HepG2 (cell line): ENCODE results near the gene RAC3. TPM values are rescaled to one million over a fixed set of nuclear protein-coding genes. Genes with fewer than 3 reads are reported as not detected.

Source experiments
- AGO1 ChIP-seq: fragments of 200-400 bp; formaldehyde crosslinking; IDR thresholded peaks from 2 replicates; pipeline ENCODE4 v1.6.1; 2017; ENCODE audit warnings: mild to moderate bottlenecking, low read depth, low read length, moderate library complexity; ENCODE audit not compliant: poor library complexity, severe bottlenecking
- BATF2 ChIP-seq: sonication (generic); formaldehyde crosslinking; IDR thresholded peaks from 2 replicates; pipeline ENCODE4 v1.8.0; 2022; ENCODE audit warnings: mild to moderate bottlenecking, missing genetic modification reagents, moderate library complexity
- DMAP1 ChIP-seq: IDR thresholded peaks from 2 replicates; pipeline ENCODE4 v1.6.1; 2016
- DPF2 ChIP-seq: sonication (generic); formaldehyde crosslinking; IDR thresholded peaks from 2 replicates; pipeline ENCODE4 v1.4.0; 2020; ENCODE audit warnings: mild to moderate bottlenecking, low read depth, missing genetic modification reagents, borderline replicate concordance
- GFI1 ChIP-seq: sonication (generic); formaldehyde crosslinking; IDR thresholded peaks from 2 replicates; pipeline ENCODE4 v1.5.0; 2020; ENCODE audit warnings: missing genetic modification reagents, mild to moderate bottlenecking, borderline replicate concordance
- MATR3 ChIP-seq: sonication (generic); formaldehyde crosslinking; IDR thresholded peaks from 2 replicates; pipeline ENCODE4 v1.4.0; 2020; ENCODE audit warnings: missing genetic modification reagents
- MED1 ChIP-seq: sonication (generic); formaldehyde crosslinking; IDR thresholded peaks from 2 replicates; pipeline ENCODE4 v1.4.0; 2020; ENCODE audit warnings: missing genetic modification reagents
- MIER2 ChIP-seq: IDR thresholded peaks from 2 replicates; pipeline ENCODE4 v1.6.1; 2016; ENCODE audit warnings: missing biosample characterization, missing genetic modification reagents
- NFKBIZ ChIP-seq: IDR thresholded peaks from 2 replicates; pipeline ENCODE4 v1.6.1; 2018; ENCODE audit warnings: missing genetic modification reagents, missing compliant biosample characterization
- NONO ChIP-seq, 2 experiments: fragments of 450-650 bp in 1 of 2; sonication (generic) in 1 of 2; formaldehyde crosslinking in 1 of 2; IDR thresholded peaks in 1 of 2; conservative IDR thresholded peaks in 1 of 2; 2 replicates each; pipeline versions ENCODE4 v1.6.1 to v1.8.0; 2017 to 2022; ENCODE audit warnings: mild to moderate bottlenecking in 1 of 2, missing genetic modification reagents in 1 of 2, moderate library complexity in 1 of 2
- NR0B2 ChIP-seq: sonication (generic); formaldehyde crosslinking; IDR thresholded peaks from 2 replicates; pipeline ENCODE4 v1.4.0; 2020; ENCODE audit warnings: mild to moderate bottlenecking, missing genetic modification reagents
- NR1H2 ChIP-seq: sonication (generic); formaldehyde crosslinking; IDR thresholded peaks from 2 replicates; pipeline ENCODE4 v1.8.1; 2022; ENCODE audit warnings: low read depth, missing genetic modification reagents, borderline replicate concordance
- PCBP2 ChIP-seq: fragments of 200-400 bp; formaldehyde crosslinking; optimal IDR thresholded peaks from 2 replicates; pipeline ENCODE3; 2018; ENCODE audit warnings: low read length, low read depth; ENCODE audit not compliant: poor library complexity, severe bottlenecking
- PHF20 ChIP-seq: sonication (generic); formaldehyde crosslinking; IDR thresholded peaks from 2 replicates; pipeline ENCODE4 v1.5.0; 2020; ENCODE audit warnings: mild to moderate bottlenecking, missing genetic modification reagents
- PHF5A ChIP-seq: IDR thresholded peaks from one replicate; pipeline ENCODE4 v1.6.1; 2018; ENCODE audit warnings: low read depth, missing genetic modification reagents; ENCODE audit not compliant: unreplicated experiment
- SIN3B ChIP-seq: fragments of 150-350 bp; IDR thresholded peaks from 2 replicates; pipeline ENCODE4 v1.6.1; 2014; ENCODE audit warnings: low read length
- TCF12 ChIP-seq, 2 experiments: fragments of 450-650 bp in 1 of 2; sonication (generic) in 1 of 2; formaldehyde crosslinking in 1 of 2; IDR thresholded peaks; 2 replicates each; pipeline versions ENCODE4 v1.6.1 to v1.8.0; 2017 to 2022; ENCODE audit warnings: antibody characterized with exemption in 1 of 2, mild to moderate bottlenecking in 1 of 2, missing genetic modification reagents in 1 of 2, moderate library complexity in 1 of 2
- ZNF10 ChIP-seq: sonication (generic); formaldehyde crosslinking; IDR thresholded peaks from 2 replicates; pipeline ENCODE4 v1.4.0; 2020; ENCODE audit warnings: mild to moderate bottlenecking, low read depth, missing genetic modification reagents, borderline replicate concordance
- ZNF543 ChIP-seq: sonication (generic); formaldehyde crosslinking; IDR thresholded peaks from 2 replicates; pipeline ENCODE4 v1.4.0; 2020; ENCODE audit warnings: mild to moderate bottlenecking, missing genetic modification reagents
- ZNF614 ChIP-seq: IDR thresholded peaks from 2 replicates; pipeline ENCODE4 v1.6.1; 2018; ENCODE audit warnings: missing biosample characterization, missing genetic modification reagents, inconsistent platforms, borderline replicate concordance
- polyA plus RNA-seq, 8 experiments: library from polyadenylated mRNA; depleted of rRNA in 3 of 8; stranded (reverse) in 7 of 8; unstranded in 1 of 8; fragments of >200 nt; fragmentation: Illumina TruSeq in 4 of 8; extraction: Trizol in 4 of 8; gene quantifications; 2 replicates each; pipeline versions ENCODE4 v1.2.1 to v1.2.3, GENCODE V29; 2011 to 2016; ENCODE audit warnings: low read depth in 4 of 8, missing spikeins in 1 of 8, mixed read lengths in 1 of 8; ENCODE audit not compliant: insufficient read depth in 1 of 8
- total RNA-seq, 5 experiments: library from RNA; depleted of rRNA; stranded (reverse); fragments of >200 nt; fragmentation: Illumina TruSeq; extraction: Trizol; gene quantifications; 2 replicates each; pipeline ENCODE4 v1.2.3, GENCODE V29; 2016; ENCODE audit warnings: low read depth in 1 of 5
- TF ChIP-seq, protein P1 (sequence below): sonication (generic); formaldehyde crosslinking; IDR thresholded peaks from 2 replicates; pipeline ENCODE4 v1.4.0; 2020; ENCODE audit warnings: missing genetic modification reagents, borderline replicate concordance
- TF ChIP-seq, protein P2 (sequence below): sonication (generic); formaldehyde crosslinking; IDR thresholded peaks from 2 replicates; pipeline ENCODE4 v1.4.0; 2020; ENCODE audit warnings: missing genetic modification reagents, borderline replicate concordance
- TF ChIP-seq, protein P3 (sequence below): sonication (generic); formaldehyde crosslinking; IDR thresholded peaks from 2 replicates; pipeline ENCODE4 v1.8.1; 2023; ENCODE audit warnings: missing genetic modification reagents, mild to moderate bottlenecking, borderline replicate concordance

The RAC3 gene
- total and polyA plus RNA-seq, 2 of the 13 experiments (the other 11 are each of a cell fraction or from before 2014, with no cell fraction given): 10.5 to 21.3 TPM

DNA sequence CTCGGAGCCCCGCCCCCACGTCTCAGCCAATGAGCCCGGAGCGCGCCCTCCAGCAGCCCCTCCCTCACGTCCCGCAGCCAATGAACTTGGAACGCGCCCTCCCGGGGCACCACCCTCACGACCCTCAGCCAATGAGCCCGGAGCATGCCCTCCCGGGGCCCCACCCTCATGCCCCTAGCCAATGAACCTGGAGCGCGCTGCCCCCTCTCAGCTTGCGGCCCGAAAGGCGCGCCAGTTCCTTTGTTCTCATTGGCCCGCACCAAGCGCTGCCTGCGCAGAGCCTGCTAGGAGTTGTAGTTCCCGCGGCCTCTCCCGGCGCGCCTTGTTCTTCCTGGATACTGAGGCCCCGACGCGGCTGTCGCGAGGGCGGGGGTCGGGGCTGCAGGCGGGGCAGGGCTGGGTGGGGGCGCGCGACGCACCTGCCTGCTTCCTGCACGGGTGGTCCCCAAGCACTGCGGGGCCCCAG, 8.5 kb upstream of the RAC3 start, which contains the start of gene LRRC45 (continued):
- TF ChIP-seq, protein P1, sequence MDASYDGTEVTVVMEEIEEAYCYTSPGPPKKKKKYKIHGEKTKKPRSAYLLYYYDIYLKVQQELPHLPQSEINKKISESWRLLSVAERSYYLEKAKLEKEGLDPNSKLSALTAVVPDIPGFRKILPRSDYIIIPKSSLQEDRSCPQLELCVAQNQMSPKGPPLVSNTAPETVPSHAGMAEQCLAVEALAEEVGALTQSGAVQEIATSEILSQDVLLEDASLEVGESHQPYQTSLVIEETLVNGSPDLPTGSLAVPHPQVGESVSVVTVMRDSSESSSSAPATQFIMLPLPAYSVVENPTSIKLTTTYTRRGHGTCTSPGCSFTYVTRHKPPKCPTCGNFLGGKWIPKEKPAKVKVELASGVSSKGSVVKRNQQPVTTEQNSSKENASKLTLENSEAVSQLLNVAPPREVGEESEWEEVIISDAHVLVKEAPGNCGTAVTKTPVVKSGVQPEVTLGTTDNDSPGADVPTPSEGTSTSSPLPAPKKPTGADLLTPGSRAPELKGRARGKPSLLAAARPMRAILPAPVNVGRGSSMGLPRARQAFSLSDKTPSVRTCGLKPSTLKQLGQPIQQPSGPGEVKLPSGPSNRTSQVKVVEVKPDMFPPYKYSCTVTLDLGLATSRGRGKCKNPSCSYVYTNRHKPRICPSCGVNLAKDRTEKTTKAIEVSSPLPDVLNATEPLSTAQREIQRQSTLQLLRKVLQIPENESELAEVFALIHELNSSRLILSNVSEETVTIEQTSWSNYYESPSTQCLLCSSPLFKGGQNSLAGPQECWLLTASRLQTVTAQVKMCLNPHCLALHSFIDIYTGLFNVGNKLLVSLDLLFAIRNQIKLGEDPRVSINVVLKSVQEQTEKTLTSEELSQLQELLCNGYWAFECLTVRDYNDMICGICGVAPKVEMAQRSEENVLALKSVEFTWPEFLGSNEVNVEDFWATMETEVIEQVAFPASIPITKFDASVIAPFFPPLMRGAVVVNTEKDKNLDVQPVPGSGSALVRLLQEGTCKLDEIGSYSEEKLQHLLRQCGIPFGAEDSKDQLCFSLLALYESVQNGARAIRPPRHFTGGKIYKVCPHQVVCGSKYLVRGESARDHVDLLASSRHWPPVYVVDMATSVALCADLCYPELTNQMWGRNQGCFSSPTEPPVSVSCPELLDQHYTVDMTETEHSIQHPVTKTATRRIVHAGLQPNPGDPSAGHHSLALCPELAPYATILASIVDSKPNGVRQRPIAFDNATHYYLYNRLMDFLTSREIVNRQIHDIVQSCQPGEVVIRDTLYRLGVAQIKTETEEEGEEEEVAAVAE (CRISPR knock-in tag): 0 out of 2 replicates have a peak, but pooled peaks have one; percentile 73
- TF ChIP-seq PHF20 (CRISPR knock-in tag): peak; percentile 22; the same call in 1 of the 2 replicates
- TF ChIP-seq MIER2 (CRISPR knock-in tag): no peak
- TF ChIP-seq PCBP2: no peak
- TF ChIP-seq BATF2 (CRISPR knock-in tag): no peak
- no peak for TF ChIP-seq NR1H2
- no peak for TF ChIP-seq NONO (IDR thresholded peaks at IDR 0.05)
- TF ChIP-seq NONO (CRISPR knock-in tag; conservative IDR thresholded peaks at IDR 0.05): no peak
- TF ChIP-seq, protein P2, sequence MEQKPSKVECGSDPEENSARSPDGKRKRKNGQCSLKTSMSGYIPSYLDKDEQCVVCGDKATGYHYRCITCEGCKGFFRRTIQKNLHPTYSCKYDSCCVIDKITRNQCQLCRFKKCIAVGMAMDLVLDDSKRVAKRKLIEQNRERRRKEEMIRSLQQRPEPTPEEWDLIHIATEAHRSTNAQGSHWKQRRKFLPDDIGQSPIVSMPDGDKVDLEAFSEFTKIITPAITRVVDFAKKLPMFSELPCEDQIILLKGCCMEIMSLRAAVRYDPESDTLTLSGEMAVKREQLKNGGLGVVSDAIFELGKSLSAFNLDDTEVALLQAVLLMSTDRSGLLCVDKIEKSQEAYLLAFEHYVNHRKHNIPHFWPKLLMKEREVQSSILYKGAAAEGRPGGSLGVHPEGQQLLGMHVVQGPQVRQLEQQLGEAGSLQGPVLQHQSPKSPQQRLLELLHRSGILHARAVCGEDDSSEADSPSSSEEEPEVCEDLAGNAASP: 0 out of 2 replicates have a peak, but pooled peaks have one; percentile 4
- TF ChIP-seq ZNF543: 0 out of 2 replicates have a peak, but pooled peaks have one; percentile 15
- TF ChIP-seq NFKBIZ (CRISPR knock-in tag): no peak
- TF ChIP-seq PHF5A (CRISPR knock-in tag): no peak
- TF ChIP-seq MED1 (CRISPR knock-in tag): peak; percentile 9; the same call in 1 of the 2 replicates
- TF ChIP-seq NR0B2 (CRISPR knock-in tag): no peak
- no peak for TF ChIP-seq DMAP1
- TF ChIP-seq ZNF614: no peak
- TF ChIP-seq AGO1: peak; percentile 98
- no peak for TF ChIP-seq TCF12 (IDR thresholded peaks at IDR 0.05)
- no peak for TF ChIP-seq TCF12 (CRISPR knock-in tag; IDR thresholded peaks at IDR 0.05)
- no peak for TF ChIP-seq MATR3 (CRISPR knock-in tag)
- TF ChIP-seq, protein P3, sequence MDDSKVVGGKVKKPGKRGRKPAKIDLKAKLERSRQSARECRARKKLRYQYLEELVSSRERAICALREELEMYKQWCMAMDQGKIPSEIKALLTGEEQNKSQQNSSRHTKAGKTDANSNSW (CRISPR knock-in tag): 0 out of 2 replicates have a peak, but pooled peaks have one; percentile 28
- TF ChIP-seq ZNF10 (CRISPR knock-in tag): no peak
- no peak for TF ChIP-seq SIN3B
- TF ChIP-seq DPF2 (CRISPR knock-in tag): no peak
- TF ChIP-seq GFI1 (CRISPR knock-in tag): no peak
